Raji (cell line): Measurements from ENCODE around the gene MDH2.

Experiments
- POLR2A ChIP-seq: IDR thresholded peaks from 2 replicates; pipeline ENCODE4 v1.6.1; 2011; ENCODE audit warnings: low read depth, low read length, control low read depth; ENCODE audit not compliant: insufficient read depth

Gene MDH2

DNA sequence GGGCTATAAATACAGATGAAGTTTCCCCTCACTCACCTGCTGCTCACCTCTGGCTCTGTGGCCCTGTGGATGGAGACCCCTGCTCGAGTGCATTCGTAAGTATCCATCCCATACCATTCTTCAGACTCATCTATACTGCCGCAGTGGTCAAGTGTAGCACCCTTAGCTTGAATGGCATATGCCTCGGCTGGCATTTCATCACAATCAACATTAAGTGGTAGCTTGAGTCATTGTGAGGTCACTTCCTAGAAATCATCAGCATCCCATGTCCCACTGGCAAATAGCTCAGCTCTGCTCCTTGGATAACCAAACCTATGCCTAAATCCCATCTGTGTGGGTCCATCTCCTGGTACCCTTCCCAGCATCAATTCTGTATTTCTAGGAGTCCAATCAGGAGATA is 38.2 kb downstream of the MDH2 start:
- no peak for TF ChIP-seq POLR2A

GRCh38 chr7:76089865-76090475 is 42.1 kb downstream of the MDH2 start:
- no peak for TF ChIP-seq POLR2A

DNA sequence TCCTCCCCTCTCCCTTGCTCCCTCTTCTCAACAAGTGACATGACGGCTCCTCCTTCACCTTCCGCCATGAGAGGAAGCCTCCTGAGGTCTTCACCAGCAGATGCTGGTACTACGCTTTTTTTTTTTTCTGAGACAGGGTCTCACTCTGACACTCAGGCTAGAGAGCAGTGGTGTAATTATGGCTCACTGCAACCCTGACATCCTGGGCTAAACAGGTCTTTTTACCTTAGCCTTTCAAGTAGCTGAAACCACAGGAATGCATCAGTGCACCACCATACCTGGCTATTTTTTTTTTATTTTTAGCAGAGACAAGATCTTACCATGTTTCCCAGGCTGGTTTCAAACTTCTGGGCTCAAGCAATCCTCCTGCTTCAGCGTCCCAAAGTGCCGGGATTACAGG is 43.6 kb downstream of the MDH2 start:
- no peak for TF ChIP-seq POLR2A

GRCh38 chr7:76095908-76096307 is 48.0 kb downstream of the MDH2 start:
- no peak for TF ChIP-seq POLR2A

- no peak for TF ChIP-seq POLR2A
These were observed 59.0 kb downstream of the MDH2 start for GRCh38 chr7:76106893-76107292.

DNA sequence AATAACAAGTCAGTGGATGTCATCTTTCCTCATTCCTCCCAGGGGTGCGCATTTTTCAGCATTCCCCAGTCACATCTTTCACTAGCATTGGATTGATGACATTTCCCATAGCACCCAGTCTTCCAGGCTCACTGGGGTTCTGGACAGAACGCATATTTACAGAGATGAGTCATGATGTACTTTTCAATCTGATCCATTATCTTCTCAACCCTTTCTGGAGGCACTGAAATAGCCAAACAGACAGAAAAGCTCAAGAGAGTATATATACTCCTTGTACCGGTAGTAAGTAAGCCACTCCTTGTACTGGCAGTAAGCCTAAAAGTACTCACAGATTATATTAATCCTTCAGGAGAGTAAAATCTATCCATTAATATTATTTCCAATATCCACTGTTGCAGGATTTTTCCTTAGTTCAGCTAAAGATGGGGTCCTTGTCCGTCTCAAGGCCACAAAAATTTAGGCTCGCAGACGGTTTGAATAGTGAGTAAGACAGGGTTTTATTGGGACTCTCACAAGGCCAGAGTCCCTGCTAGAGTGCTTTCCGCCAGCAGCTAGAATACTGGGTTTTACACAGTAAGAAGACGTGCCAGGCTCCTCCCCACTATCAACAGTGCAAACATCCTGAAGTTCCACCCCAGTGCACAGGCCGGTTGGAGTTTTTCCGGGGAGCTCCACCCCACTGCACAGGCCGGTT is 60.8 kb downstream of the MDH2 start:
- no peak for TF ChIP-seq POLR2A
